GM12801 (cell line): ENCODE data around the gene SNX15.

Experiments used
- TF ChIP-seq, protein P1 (sequence below): IDR thresholded peaks from one replicate; pipeline ENCODE4 v1.5.1; 2011; ENCODE audit warnings: control low read depth; ENCODE audit not compliant: insufficient read length; ENCODE audit errors: extremely low read depth

Gene SNX15

DNA sequence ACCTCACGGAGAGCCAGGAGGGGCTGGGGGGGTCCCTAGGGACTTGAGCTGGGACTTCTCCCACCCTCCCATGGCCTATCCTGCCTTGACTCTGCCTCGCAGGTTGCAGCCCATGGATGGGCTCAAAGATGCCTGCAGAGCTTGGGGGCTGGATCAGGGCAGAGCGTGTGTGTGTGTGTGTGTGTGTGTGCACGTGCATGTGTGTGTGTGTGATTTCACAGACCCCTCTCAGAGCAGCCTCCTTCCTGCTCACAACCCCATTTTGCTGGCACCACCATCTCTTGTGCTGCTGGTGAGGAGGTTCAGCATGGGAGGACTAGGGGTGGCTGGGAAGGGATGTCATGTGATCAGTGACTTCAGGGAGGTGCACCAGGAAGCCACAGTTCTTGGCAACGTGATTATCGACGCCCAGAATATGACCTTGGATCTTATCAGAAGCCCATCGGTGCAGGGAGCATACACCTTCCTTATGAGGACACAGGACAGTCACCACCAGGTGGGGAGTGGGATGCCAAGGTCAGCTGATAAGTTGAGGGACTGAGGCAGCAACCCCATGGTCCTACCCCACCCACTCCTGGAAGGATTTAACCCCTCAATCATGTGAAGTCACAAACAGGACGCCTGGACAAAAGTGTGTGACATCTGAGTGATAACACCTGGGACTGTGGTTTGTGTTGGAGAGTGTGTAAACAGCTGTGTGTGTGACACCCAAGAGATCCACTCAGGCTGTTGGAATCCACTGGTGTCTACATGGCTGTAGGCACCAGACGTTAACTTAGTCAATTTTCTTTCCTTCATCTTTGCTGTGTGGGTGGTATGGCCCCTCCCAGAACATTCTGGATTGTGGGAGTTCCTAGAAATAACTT is 33.0 kb downstream of the SNX15 start:
- TF ChIP-seq, protein P1, sequence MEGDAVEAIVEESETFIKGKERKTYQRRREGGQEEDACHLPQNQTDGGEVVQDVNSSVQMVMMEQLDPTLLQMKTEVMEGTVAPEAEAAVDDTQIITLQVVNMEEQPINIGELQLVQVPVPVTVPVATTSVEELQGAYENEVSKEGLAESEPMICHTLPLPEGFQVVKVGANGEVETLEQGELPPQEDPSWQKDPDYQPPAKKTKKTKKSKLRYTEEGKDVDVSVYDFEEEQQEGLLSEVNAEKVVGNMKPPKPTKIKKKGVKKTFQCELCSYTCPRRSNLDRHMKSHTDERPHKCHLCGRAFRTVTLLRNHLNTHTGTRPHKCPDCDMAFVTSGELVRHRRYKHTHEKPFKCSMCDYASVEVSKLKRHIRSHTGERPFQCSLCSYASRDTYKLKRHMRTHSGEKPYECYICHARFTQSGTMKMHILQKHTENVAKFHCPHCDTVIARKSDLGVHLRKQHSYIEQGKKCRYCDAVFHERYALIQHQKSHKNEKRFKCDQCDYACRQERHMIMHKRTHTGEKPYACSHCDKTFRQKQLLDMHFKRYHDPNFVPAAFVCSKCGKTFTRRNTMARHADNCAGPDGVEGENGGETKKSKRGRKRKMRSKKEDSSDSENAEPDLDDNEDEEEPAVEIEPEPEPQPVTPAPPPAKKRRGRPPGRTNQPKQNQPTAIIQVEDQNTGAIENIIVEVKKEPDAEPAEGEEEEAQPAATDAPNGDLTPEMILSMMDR: no peak

DNA sequence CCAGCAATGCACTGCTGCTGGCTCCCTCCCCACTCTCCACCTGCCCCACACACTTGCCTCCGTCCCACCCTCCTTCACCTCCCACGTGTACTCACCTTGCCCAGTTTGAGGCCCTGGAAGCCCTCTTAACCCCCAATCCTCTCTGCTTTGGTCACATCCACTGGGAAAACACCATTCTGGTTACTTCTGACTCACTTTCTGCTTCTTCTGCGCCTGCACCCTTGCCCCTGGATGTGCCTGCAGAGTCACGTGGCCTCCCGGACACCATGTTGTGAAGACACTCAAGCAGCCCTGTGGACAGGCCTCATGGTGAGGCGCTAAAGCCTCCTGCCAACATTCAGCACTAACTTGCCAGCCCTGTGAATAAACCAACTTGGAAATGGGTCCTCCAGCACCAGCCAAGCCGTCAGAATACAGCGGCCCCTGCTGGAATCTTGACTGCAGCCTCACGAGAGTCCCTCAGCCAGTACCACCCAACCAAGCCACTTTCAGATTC is 33.7 kb downstream of the SNX15 start:
- TF ChIP-seq, protein P1: no peak

DNA sequence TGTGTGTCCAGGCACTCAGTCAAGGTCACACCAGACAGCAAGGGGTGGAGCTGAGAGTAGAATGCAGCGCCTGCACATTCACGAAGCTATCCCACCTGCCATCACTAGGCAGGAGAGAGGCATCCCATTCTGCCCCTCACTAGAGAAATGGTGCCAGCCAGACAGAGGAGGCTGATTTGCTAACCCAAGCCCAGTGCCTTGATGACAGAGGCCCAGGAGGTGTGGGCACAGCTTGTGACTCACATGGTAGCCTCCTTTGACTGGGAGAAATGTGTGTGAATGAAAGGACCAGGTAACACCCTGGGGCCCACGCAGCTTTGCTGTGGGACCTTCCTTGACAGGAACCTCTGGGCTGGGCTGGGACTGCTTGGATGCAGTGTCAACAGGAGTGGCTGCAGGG is 36.3 kb downstream of the SNX15 start:
- TF ChIP-seq, protein P1: no peak

DNA sequence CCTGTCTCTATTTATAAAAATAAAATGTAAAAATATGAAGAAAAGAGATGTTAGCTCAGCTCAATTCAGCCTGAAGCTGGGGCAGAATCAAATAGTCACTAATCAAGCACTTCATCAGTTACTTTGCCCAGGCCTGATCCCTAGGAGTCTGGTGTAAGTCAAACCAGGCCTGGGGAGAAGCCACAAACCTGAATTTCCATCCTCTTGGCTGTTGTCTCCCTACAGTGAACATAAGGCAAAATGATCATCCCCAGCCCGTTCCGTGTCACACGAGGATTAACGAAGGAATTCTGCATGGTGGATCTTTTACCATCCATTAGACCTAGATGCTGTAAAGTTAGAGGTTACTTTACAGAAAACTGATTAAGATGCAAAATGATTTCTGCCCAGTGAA is 37.6 kb downstream of the SNX15 start:
- TF ChIP-seq, protein P1: no peak

DNA sequence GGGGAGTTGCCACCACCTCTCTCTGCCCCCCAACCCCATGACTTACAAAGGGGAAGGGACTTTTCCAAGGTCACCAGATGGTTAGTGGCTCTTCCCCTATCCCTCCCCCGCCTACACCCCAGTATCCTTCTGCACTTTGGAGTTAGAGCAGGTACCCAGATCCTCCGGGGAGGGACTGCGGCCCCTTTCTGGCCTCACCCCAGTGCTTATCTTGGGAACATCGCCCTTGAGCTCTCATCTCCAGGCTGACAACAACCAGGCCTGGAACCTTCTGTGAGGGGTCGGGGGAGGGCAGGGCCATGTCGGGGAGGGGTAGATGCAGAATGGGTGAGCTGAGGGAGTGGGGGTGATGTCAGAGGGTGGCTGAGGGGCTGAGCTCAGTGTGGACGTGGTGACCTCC is 38.6 kb downstream of the SNX15 start:
- TF ChIP-seq, protein P1: no peak

DNA sequence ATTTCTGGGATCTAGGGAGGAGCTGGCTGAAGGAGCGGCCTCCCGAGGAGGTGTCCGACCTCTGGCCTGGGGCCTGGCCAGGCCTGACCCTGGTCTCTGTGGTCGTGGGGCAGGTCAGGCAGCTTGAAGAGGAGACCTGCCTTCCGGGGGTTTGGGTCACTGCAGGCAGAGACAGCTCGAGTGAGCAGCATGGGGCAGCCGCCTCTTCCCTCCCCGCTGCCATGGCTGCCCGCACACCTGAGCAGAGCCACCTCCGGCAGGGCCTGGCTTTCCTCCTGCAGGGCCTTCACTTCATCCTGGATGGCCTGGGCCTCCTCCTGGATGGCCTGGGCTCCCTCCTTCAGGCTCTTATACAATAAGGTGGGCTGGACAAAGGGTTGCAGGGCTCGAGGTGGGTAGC is 39.1 kb downstream of the SNX15 start:
- TF ChIP-seq, protein P1: no peak

DNA sequence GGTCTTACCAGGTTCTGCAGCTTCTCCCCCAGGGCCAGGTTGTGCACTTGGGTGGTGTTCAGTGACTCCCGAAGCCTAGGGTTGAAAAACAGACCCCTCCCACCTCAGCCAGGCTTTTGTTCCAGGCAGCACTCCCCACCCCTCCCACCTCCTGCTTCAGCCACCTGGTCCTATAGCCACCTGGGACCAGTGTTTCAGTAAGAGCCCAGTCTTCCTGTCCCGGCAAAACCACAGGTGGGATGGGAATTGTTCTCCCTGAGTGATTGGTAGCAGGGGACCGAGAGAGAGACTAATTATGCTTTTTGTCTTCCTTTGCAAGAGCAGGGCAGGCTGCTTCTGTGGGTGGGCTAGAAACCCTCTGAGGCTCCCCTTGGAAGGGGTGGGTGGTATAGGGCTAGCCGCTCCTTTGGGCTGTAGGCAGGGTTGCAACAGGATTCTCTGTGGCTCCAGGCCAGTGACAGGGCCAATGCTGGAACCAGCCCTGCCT is 39.6 kb downstream of the SNX15 start:
- TF ChIP-seq, protein P1: no peak
